GM23338 (cell line): ENCODE results near the gene PTCH2. TPM values are rescaled to one million over a fixed set of nuclear protein-coding genes. Genes with fewer than 3 reads are reported as not detected.

ENCODE experiments used
- ATAC-seq: fragments of 200-7000 bp; cut with Tn5 transposase; 3 replicates; pipeline ENCODE4 v1.9.1; 2020
- DNase-seq: peaks from one replicate; pipeline ENCODE4 v3.0.0-alpha.2; 2015; ENCODE audit warnings: low spot score
- H2AFZ ChIP-seq: fragments of 200-600 bp; sonication (generic); 2 replicates; pipeline ENCODE4 v1.8.0; 2016; ENCODE audit warnings: antibody characterized with exemption, mild to moderate bottlenecking, moderate library complexity
- H3F3A ChIP-seq: fragments of 200-600 bp; sonication (generic); replicated peaks from 2 replicates; pipeline ENCODE4 v1.8.0; 2017; ENCODE audit warnings: antibody characterized with exemption, mixed run types, low read depth
- H3K27ac ChIP-seq: fragments of 200-600 bp; sonication (generic); 2 replicates; pipeline ENCODE4 v1.6.1; 2016; ENCODE audit warnings: low read depth
- H3K27me3 ChIP-seq: fragments of 200-600 bp; sonication (generic); 2 replicates; pipeline ENCODE4 v1.8.0; 2016; ENCODE audit warnings: mild to moderate bottlenecking, mixed run types, moderate library complexity; ENCODE audit not compliant: insufficient read depth
- H3K36me3 ChIP-seq: fragments of 200-600 bp; sonication (generic); 2 replicates; pipeline ENCODE4 v1.8.0; 2016; ENCODE audit warnings: mild to moderate bottlenecking; ENCODE audit not compliant: insufficient read depth
- H3K4me1 ChIP-seq: fragments of 200-600 bp; sonication (generic); 2 replicates; pipeline ENCODE4 v1.8.0; 2016; ENCODE audit warnings: mild to moderate bottlenecking, moderate library complexity; ENCODE audit not compliant: insufficient read depth
- H3K4me2 ChIP-seq: fragments of 200-600 bp; sonication (generic); 2 replicates; pipeline ENCODE4 v1.7.1; 2017; ENCODE audit warnings: mixed run types
- H3K4me3 ChIP-seq: fragments of 200-600 bp; sonication (generic); 2 replicates; pipeline ENCODE4 v1.6.1; 2016; ENCODE audit warnings: mixed run types
- H3K79me2 ChIP-seq: fragments of 200-600 bp; sonication (generic); replicated peaks from 2 replicates; pipeline ENCODE4 v1.8.0; 2017; ENCODE audit warnings: mild to moderate bottlenecking; ENCODE audit not compliant: insufficient read depth
- H3K9me2 ChIP-seq: fragments of 200-600 bp; sonication (generic); 2 replicates; pipeline ENCODE4 v1.8.0; 2017; ENCODE audit not compliant: insufficient read depth
- H4K20me1 ChIP-seq: fragments of 200-600 bp; sonication (generic); replicated peaks from 2 replicates; pipeline ENCODE4 v1.8.0; 2017; ENCODE audit warnings: mild to moderate bottlenecking; ENCODE audit not compliant: insufficient read depth
- H3K27ac Mint-ChIP-seq: 2 replicates; pipeline ENCODE4 v1.8.0; 2020; ENCODE audit warnings: inconsistent platforms, mild to moderate bottlenecking, moderate library complexity, mixed read lengths
- H3K27me3 Mint-ChIP-seq: 3 replicates; pipeline ENCODE4 v1.8.0; 2022; ENCODE audit warnings: low read depth, mild to moderate bottlenecking, moderate library complexity, mixed read lengths, inconsistent platforms; ENCODE audit not compliant: insufficient read depth, poor library complexity
- H3K36me3 Mint-ChIP-seq: 3 replicates; pipeline ENCODE4 v1.8.0; 2021; ENCODE audit warnings: low read depth, mild to moderate bottlenecking, inconsistent platforms, moderate library complexity, mixed read lengths
- H3K4me1 Mint-ChIP-seq: 3 replicates; pipeline ENCODE4 v1.8.0; 2020; ENCODE audit warnings: mild to moderate bottlenecking, inconsistent platforms, mixed read lengths
- H3K4me3 Mint-ChIP-seq: 3 replicates; pipeline ENCODE4 v1.8.0; 2021; ENCODE audit warnings: moderate library complexity, mild to moderate bottlenecking, inconsistent platforms, mixed read lengths
- H3K9me3 Mint-ChIP-seq: 3 replicates; pipeline ENCODE4 v1.8.0; 2020; ENCODE audit warnings: moderate library complexity, mild to moderate bottlenecking, inconsistent platforms, mixed read lengths
- CREB1 ChIP-seq: fragments of 250-450 bp; sonication (Bioruptor Pico); IDR thresholded peaks from 2 replicates; pipeline ENCODE4 v1.5.0; 2020; ENCODE audit warnings: low read depth, mild to moderate bottlenecking, moderate library complexity
- EZH2phosphoT487 ChIP-seq: fragments of 200-600 bp; sonication (generic); IDR thresholded peaks from one replicate; pipeline ENCODE4 v1.8.1; 2018; ENCODE audit warnings: antibody characterized with exemption; ENCODE audit not compliant: unreplicated experiment
- JUNB ChIP-seq: IDR thresholded peaks from one replicate; pipeline ENCODE4 v1.6.1; 2016; ENCODE audit warnings: antibody characterized with exemption; ENCODE audit not compliant: unreplicated experiment
- NANOG ChIP-seq: IDR thresholded peaks from 2 replicates; pipeline ENCODE4 v1.6.1; 2016; ENCODE audit warnings: antibody characterized with exemption, borderline replicate concordance
- polyA plus RNA-seq: library from polyadenylated mRNA; unstranded; fragments of >200 nt; fragmentation: Nextera tagmentation; extraction: Ambion mirVana; gene quantifications from 2 replicates; pipeline ENCODE4 v1.2.1, GENCODE V29; 2016
- total RNA-seq: library from RNA; depleted of rRNA; stranded (reverse); fragments of >200 nt; shearing (Covaris generic); gene quantifications from 2 replicates; pipeline ENCODE4 v1.2.3, GENCODE V29; 2014
- TF ChIP-seq, protein P1 (sequence below): fragments of 250-450 bp; sonication (Bioruptor Pico); IDR thresholded peaks from 2 replicates; pipeline ENCODE4 v1.5.0; 2020; ENCODE audit warnings: mild to moderate bottlenecking, moderate library complexity
- TF ChIP-seq, protein P2 (sequence below): IDR thresholded peaks from one replicate; pipeline ENCODE4 v1.6.1; 2018; ENCODE audit warnings: antibody characterized with exemption; ENCODE audit not compliant: unreplicated experiment
- TF ChIP-seq, protein P3 (sequence below), 2 experiments: fragments of 200-600 bp in 1 of 2; sonication (generic) in 1 of 2; conservative IDR thresholded peaks; 2 replicates each; pipeline versions ENCODE4 v1.5.1 to v1.6.1; 2016 to 2017; ENCODE audit warnings: antibody characterized with exemption in 2 of 2, low read depth in 2 of 2, mild to moderate bottlenecking in 2 of 2, moderate library complexity in 1 of 2

PTCH2 gene
- total and polyA plus RNA-seq, 2 experiments from 2014 or later = 0.63 to 0.74 TPM

DNA sequence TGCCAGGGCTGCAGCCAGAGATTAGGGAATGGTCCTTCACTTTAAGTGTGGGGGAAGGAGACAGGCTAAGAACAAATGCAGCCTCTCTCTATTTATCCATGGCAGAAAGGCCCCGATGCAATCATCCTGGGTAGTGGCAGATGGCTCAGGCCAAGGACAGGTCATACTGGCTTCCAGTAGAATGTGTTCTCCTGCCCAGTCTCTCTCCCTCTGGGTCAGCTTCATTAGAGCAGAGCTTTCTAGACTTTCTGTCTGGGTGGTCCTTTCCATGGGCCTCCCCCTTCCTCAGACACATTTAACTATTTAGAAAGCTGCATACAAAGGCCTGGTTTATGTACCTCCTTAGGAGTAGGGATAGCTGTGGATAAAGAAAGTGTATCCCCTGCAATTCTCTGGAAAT is 4.8 kb upstream of the PTCH2 start (continued):
- TF ChIP-seq, protein P1, sequence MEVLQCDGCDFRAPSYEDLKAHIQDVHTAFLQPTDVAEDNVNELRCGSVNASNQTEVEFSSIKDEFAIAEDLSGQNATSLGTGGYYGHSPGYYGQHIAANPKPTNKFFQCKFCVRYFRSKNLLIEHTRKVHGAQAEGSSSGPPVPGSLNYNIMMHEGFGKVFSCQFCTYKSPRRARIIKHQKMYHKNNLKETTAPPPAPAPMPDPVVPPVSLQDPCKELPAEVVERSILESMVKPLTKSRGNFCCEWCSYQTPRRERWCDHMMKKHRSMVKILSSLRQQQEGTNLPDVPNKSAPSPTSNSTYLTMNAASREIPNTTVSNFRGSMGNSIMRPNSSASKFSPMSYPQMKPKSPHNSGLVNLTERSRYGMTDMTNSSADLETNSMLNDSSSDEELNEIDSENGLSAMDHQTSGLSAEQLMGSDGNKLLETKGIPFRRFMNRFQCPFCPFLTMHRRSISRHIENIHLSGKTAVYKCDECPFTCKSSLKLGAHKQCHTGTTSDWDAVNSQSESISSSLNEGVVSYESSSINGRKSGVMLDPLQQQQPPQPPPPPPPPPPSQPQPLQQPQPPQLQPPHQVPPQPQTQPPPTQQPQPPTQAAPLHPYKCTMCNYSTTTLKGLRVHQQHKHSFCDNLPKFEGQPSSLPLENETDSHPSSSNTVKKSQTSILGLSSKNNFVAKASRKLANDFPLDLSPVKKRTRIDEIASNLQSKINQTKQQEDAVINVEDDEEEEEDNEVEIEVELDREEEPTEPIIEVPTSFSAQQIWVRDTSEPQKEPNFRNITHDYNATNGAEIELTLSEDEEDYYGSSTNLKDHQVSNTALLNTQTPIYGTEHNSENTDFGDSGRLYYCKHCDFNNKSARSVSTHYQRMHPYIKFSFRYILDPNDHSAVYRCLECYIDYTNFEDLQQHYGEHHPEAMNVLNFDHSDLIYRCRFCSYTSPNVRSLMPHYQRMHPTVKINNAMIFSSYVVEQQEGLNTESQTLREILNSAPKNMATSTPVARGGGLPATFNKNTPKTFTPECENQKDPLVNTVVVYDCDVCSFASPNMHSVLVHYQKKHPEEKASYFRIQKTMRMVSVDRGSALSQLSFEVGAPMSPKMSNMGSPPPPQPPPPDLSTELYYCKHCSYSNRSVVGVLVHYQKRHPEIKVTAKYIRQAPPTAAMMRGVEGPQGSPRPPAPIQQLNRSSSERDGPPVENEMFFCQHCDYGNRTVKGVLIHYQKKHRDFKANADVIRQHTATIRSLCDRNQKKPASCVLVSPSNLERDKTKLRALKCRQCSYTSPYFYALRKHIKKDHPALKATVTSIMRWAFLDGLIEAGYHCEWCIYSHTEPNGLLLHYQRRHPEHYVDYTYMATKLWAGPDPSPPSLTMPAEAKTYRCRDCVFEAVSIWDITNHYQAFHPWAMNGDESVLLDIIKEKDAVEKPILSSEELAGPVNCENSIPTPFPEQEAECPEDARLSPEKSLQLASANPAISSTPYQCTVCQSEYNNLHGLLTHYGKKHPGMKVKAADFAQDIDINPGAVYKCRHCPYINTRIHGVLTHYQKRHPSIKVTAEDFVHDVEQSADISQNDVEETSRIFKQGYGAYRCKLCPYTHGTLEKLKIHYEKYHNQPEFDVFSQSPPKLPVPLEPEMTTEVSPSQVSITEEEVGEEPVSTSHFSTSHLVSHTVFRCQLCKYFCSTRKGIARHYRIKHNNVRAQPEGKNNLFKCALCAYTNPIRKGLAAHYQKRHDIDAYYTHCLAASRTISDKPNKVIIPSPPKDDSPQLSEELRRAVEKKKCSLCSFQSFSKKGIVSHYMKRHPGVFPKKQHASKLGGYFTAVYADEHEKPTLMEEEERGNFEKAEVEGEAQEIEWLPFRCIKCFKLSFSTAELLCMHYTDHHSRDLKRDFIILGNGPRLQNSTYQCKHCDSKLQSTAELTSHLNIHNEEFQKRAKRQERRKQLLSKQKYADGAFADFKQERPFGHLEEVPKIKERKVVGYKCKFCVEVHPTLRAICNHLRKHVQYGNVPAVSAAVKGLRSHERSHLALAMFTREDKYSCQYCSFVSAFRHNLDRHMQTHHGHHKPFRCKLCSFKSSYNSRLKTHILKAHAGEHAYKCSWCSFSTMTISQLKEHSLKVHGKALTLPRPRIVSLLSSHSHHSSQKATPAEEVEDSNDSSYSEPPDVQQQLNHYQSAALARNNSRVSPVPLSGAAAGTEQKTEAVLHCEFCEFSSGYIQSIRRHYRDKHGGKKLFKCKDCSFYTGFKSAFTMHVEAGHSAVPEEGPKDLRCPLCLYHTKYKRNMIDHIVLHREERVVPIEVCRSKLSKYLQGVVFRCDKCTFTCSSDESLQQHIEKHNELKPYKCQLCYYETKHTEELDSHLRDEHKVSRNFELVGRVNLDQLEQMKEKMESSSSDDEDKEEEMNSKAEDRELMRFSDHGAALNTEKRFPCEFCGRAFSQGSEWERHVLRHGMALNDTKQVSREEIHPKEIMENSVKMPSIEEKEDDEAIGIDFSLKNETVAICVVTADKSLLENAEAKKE (CRISPR knock-in tag) = no peak
- TF ChIP-seq JUNB (no peak), NANOG (no peak), EZH2phosphoT487 (no peak)

DNA sequence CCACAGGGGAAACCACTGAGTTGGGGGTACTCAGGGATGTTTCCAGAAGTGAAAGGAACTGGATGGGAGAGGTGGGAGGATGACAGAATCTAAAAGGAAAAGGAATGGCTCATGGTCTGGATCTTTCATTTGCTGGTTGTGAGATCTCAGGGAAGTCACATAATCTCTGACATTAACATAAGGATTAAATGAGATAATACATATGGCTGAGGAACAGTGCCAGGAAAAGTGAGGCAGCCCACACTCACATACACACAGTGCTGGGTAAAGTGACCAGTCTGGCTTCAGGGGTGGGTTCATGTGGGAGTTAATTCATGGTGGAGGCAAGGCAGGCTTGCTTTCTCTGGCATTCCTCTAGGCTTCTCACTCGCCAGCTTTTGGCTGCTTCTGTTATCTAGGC is 3.9 kb upstream of the PTCH2 start:
- Mint-ChIP-seq H3K4me1 (no peaks in the 10 kb centered on the region; the same call in 2 of the 3 replicates), H3K27ac (no peak overlapping the region), H3K27me3 (peaks cover 17% of the 10 kb centered on the region), H3K4me3 (no peak overlapping the region), H3K36me3 (0 out of 3 replicates have a peak, but pooled peaks cover 3% of the 10 kb centered on the region), H3K9me3 (0 out of 3 replicates have a peak, but pooled peaks cover 4% of the 10 kb centered on the region)
- no peaks in the 10 kb centered on the region for H3K36me3 ChIP-seq
- H3F3A ChIP-seq = 0 out of 2 replicates have a peak, but pooled peaks cover 3% of the 10 kb centered on the region
- H3K4me1 ChIP-seq = 0 out of 2 replicates have a peak, but pooled peaks cover 7% of the 10 kb centered on the region
- ATAC-seq (no peak), DNase-seq (no peak)
- no peak overlapping the region for H3K4me2 ChIP-seq
- no peak overlapping the region for H3K4me3 ChIP-seq
- H4K20me1 ChIP-seq = no peaks in the 10 kb centered on the region
- no peak overlapping the region for H2AFZ ChIP-seq
- H3K27ac ChIP-seq = no peak overlapping the region
- no peaks in the 10 kb centered on the region for H3K79me2 ChIP-seq
- no peak for TF ChIP-seq CREB1 (CRISPR knock-in tag)
- TF ChIP-seq, protein P2, sequence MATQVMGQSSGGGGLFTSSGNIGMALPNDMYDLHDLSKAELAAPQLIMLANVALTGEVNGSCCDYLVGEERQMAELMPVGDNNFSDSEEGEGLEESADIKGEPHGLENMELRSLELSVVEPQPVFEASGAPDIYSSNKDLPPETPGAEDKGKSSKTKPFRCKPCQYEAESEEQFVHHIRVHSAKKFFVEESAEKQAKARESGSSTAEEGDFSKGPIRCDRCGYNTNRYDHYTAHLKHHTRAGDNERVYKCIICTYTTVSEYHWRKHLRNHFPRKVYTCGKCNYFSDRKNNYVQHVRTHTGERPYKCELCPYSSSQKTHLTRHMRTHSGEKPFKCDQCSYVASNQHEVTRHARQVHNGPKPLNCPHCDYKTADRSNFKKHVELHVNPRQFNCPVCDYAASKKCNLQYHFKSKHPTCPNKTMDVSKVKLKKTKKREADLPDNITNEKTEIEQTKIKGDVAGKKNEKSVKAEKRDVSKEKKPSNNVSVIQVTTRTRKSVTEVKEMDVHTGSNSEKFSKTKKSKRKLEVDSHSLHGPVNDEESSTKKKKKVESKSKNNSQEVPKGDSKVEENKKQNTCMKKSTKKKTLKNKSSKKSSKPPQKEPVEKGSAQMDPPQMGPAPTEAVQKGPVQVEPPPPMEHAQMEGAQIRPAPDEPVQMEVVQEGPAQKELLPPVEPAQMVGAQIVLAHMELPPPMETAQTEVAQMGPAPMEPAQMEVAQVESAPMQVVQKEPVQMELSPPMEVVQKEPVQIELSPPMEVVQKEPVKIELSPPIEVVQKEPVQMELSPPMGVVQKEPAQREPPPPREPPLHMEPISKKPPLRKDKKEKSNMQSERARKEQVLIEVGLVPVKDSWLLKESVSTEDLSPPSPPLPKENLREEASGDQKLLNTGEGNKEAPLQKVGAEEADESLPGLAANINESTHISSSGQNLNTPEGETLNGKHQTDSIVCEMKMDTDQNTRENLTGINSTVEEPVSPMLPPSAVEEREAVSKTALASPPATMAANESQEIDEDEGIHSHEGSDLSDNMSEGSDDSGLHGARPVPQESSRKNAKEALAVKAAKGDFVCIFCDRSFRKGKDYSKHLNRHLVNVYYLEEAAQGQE = no peak
- TF ChIP-seq, protein P3, sequence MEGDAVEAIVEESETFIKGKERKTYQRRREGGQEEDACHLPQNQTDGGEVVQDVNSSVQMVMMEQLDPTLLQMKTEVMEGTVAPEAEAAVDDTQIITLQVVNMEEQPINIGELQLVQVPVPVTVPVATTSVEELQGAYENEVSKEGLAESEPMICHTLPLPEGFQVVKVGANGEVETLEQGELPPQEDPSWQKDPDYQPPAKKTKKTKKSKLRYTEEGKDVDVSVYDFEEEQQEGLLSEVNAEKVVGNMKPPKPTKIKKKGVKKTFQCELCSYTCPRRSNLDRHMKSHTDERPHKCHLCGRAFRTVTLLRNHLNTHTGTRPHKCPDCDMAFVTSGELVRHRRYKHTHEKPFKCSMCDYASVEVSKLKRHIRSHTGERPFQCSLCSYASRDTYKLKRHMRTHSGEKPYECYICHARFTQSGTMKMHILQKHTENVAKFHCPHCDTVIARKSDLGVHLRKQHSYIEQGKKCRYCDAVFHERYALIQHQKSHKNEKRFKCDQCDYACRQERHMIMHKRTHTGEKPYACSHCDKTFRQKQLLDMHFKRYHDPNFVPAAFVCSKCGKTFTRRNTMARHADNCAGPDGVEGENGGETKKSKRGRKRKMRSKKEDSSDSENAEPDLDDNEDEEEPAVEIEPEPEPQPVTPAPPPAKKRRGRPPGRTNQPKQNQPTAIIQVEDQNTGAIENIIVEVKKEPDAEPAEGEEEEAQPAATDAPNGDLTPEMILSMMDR (conservative IDR thresholded peaks at IDR 0.05; ENCODE audit: low read depth in 2 of 2) = no peak
- H3K27me3 ChIP-seq = peaks cover 6% of the 10 kb centered on the region; the same call in 1 of the 2 replicates
- H3K9me2 ChIP-seq = no peaks in the 10 kb centered on the region
